CD14-positive monocyte (primary cell): ENCODE data around the gene CD180. TPM values are rescaled to one million over a fixed set of nuclear protein-coding genes. Genes with fewer than 3 reads are reported as not detected.

Experiments used
- DNase-seq, 3 donors: peaks; one replicate each; pipeline ENCODE4 v3.0.0-alpha.2; 2011 to 2022
- H2AFZ ChIP-seq: 2 replicates; pipeline ENCODE4 v1.6.0; 2012; ENCODE audit warnings: mild to moderate bottlenecking, low read depth, low read length, inconsistent platforms; ENCODE audit not compliant: insufficient read depth, poor library complexity, severe bottlenecking
- H3K27ac ChIP-seq, 2 donors: 1 replicate in 1 of 2; 2 replicates in 1 of 2; pipeline ENCODE4 v1.5.1; 2012 to 2013; ENCODE audit warnings: low read length in 2 of 2, control low read depth in 1 of 2, inconsistent platforms in 1 of 2, low read depth in 1 of 2, mild to moderate bottlenecking in 1 of 2
- H3K27me3 ChIP-seq, 2 donors: one replicate each; pipeline versions ENCODE4 v1.6.0 to v1.6.1; 2011 to 2013; ENCODE audit warnings: low read length in 2 of 2; ENCODE audit not compliant: control insufficient read depth in 2 of 2, insufficient read depth in 2 of 2
- H3K36me3 ChIP-seq, 2 donors: replicated peaks in 1 of 2; 1 replicate in 1 of 2; 2 replicates in 1 of 2; pipeline versions ENCODE4 v1.5.1 to v1.6.1; 2012 to 2013; ENCODE audit warnings: low read length in 2 of 2, control low read depth in 1 of 2, inconsistent platforms in 1 of 2, mild to moderate bottlenecking in 1 of 2; ENCODE audit not compliant: insufficient read depth in 2 of 2, control insufficient read depth in 1 of 2
- H3K4me1 ChIP-seq, 2 donors: 1 replicate in 1 of 2; 2 replicates in 1 of 2; pipeline versions ENCODE4 v1.5.1 to v1.6.1; 2012 to 2013; ENCODE audit warnings: low read length in 2 of 2, control low read depth in 1 of 2, inconsistent platforms in 1 of 2, mild to moderate bottlenecking in 1 of 2, moderate library complexity in 1 of 2; ENCODE audit not compliant: insufficient read depth in 2 of 2, control insufficient read depth in 1 of 2
- H3K4me2 ChIP-seq: replicated peaks from 2 replicates; pipeline ENCODE3; 2012; ENCODE audit warnings: low read length, moderate library complexity, mild to moderate bottlenecking; ENCODE audit not compliant: poor library complexity, severe bottlenecking; ENCODE audit errors: extremely low read depth
- H3K4me3 ChIP-seq, 3 experiments: fragments of 200-600 bp in 1 of 3; sonication (generic) in 1 of 3; replicated peaks in 1 of 3; 1 replicate in 2 of 3; 2 replicates in 1 of 3; pipeline ENCODE4 v1.5.1; 2011 to 2013; ENCODE audit warnings: low read length in 3 of 3, mild to moderate bottlenecking in 3 of 3, control low read depth in 2 of 3, low read depth in 2 of 3, inconsistent platforms in 1 of 3, moderate library complexity in 1 of 3
- H3K79me2 ChIP-seq: 2 replicates; pipeline ENCODE4 v1.6.0; 2012; ENCODE audit warnings: mild to moderate bottlenecking, control low read depth, inconsistent platforms, low read length, moderate library complexity; ENCODE audit not compliant: insufficient read depth
- H3K9ac ChIP-seq: 2 replicates; pipeline ENCODE4 v1.6.0; 2017; ENCODE audit warnings: low read length, mild to moderate bottlenecking; ENCODE audit not compliant: insufficient read depth, poor library complexity, severe bottlenecking
- H3K9me3 ChIP-seq, 2 donors: replicated peaks in 1 of 2; 1 replicate in 1 of 2; 2 replicates in 1 of 2; pipeline versions ENCODE4 v1.5.1 to v1.6.1; 2012 to 2013; ENCODE audit warnings: low read length in 2 of 2, control low read depth in 1 of 2; ENCODE audit not compliant: control insufficient read depth in 1 of 2, insufficient read depth in 1 of 2
- H4K20me1 ChIP-seq: 2 replicates; pipeline ENCODE4 v1.6.0; 2012; ENCODE audit warnings: mild to moderate bottlenecking, low read length, control low read depth, moderate library complexity; ENCODE audit not compliant: insufficient read depth
- H3K27ac Mint-ChIP-seq, 7 donors: one replicate each; pipeline ENCODE4 v1.8.0; 2020; ENCODE audit warnings: mild to moderate bottlenecking in 7 of 7, mixed read lengths in 7 of 7, moderate library complexity in 6 of 7, inconsistent platforms in 2 of 7
- H3K27me3 Mint-ChIP-seq, 3 donors: one replicate each; pipeline ENCODE4 v1.8.0; 2021 to 2022; ENCODE audit warnings: low read depth in 3 of 3, mild to moderate bottlenecking in 3 of 3, mixed read lengths in 3 of 3, moderate library complexity in 3 of 3, inconsistent platforms in 1 of 3
- H3K36me3 Mint-ChIP-seq, 2 donors: one replicate each; pipeline ENCODE4 v1.8.0; 2020; ENCODE audit warnings: mixed read lengths in 2 of 2, inconsistent platforms in 1 of 2, mild to moderate bottlenecking in 1 of 2
- H3K4me1 Mint-ChIP-seq: one replicate; pipeline ENCODE4 v1.8.0; 2020; ENCODE audit warnings: mild to moderate bottlenecking, mixed read lengths
- H3K4me3 Mint-ChIP-seq, 2 donors: one replicate each; pipeline ENCODE4 v1.8.0; 2020; ENCODE audit warnings: mild to moderate bottlenecking in 2 of 2, mixed read lengths in 2 of 2, moderate library complexity in 1 of 2
- H3K9me3 Mint-ChIP-seq, 7 donors: one replicate each; pipeline ENCODE4 v1.8.0; 2020 to 2022; ENCODE audit warnings: mixed read lengths in 7 of 7, mild to moderate bottlenecking in 6 of 7, moderate library complexity in 6 of 7, inconsistent platforms in 2 of 7
- WGBS: methylation state at CpG from one replicate; pipeline ENCODE4 v1.1.5; 2013; ENCODE audit warnings: missing lambda C conversion rate; ENCODE audit not compliant: insufficient coverage; 5-methylcytosine and 5-hydroxymethylcytosine counted together
- intact Hi-C, 2 donors: fragments of 100-400 bp; cut with micrococcal nuclease; formaldehyde crosslinking; loops; one replicate each; pipeline versions ENCODE4 v1.15.0 to v1.15.1; 2023
- polyA plus RNA-seq, 3 donors: library from polyadenylated mRNA; depleted of rRNA in 1 of 3; unstranded in 2 of 3; stranded (reverse) in 1 of 3; fragments of 300-500 nt in 2 of 3; fragments of >200 nt in 1 of 3; fragmentation: Illumina TruSeq in 2 of 3; gene quantifications; 1 replicate in 2 of 3; 2 replicates in 1 of 3; pipeline ENCODE4 v1.2.3, GENCODE V29; 2012 to 2021
- TF ChIP-seq, protein P1 (sequence below): fragments of 200-600 bp; IDR thresholded peaks from one replicate; pipeline ENCODE4 v1.8.0; 2022; ENCODE audit warnings: antibody characterized with exemption, mild to moderate bottlenecking

The CD180 gene
- polyA plus RNA-seq, 3 donors, result 6.1 to 22.0 (median 11.7) TPM

DNA sequence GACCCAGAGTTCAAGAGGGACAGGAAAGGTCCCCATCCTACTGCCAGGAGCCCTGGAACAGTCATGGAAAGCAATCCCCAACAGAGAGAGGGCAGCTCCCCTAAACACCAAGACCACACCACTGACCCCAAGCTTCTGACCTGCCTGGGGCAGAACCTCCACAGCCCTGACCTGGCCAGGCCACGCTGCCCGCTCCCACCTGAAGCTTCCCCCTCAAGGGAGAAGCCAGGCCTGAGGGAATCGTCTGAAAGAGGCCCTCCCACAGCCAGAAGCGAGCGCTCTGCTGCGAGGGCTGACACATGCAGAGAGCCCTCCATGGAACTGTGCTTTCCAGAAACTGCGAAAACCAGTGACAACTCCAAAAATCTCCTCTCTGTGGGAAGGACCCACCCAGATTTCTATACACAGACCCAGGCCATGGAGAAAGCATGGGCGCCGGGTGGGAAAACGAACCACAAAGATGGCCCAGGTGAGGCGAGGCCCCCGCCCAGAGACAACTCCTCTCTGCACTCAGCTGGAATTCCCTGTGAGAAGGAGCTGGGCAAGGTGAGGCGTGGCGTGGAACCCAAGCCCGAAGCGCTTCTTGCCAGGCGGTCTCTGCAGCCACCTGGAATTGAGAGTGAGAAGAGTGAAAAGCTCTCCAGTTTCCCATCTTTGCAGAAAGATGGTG is 31.6 kb downstream of the CD180 start:
- Mint-ChIP-seq H3K27me3 (peaks cover 0 to 3% (median 0%) of the 10 kb centered on the region in 3 donors), H3K36me3 (peaks cover 2 to 19% of the 10 kb centered on the region in 2 donors), H3K4me1 (peaks cover 29% of the 10 kb centered on the region), H3K9me3 (peaks cover 0 to 2% (median 0%) of the 10 kb centered on the region in 7 donors), H3K4me3 (peak overlapping the region in 1 of 2 donors; percentile 21), H3K27ac (no peak overlapping the region)
- TF ChIP-seq, protein P1, sequence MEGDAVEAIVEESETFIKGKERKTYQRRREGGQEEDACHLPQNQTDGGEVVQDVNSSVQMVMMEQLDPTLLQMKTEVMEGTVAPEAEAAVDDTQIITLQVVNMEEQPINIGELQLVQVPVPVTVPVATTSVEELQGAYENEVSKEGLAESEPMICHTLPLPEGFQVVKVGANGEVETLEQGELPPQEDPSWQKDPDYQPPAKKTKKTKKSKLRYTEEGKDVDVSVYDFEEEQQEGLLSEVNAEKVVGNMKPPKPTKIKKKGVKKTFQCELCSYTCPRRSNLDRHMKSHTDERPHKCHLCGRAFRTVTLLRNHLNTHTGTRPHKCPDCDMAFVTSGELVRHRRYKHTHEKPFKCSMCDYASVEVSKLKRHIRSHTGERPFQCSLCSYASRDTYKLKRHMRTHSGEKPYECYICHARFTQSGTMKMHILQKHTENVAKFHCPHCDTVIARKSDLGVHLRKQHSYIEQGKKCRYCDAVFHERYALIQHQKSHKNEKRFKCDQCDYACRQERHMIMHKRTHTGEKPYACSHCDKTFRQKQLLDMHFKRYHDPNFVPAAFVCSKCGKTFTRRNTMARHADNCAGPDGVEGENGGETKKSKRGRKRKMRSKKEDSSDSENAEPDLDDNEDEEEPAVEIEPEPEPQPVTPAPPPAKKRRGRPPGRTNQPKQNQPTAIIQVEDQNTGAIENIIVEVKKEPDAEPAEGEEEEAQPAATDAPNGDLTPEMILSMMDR, result no peak
- Histone ChIP-seq H3K4me3 (no peak overlapping the region), H2AFZ (no peak overlapping the region), H3K9ac (no peak overlapping the region), H3K27ac (no peak overlapping the region), H4K20me1 (no peaks in the 10 kb centered on the region), H3K4me2 (no peak overlapping the region), H3K79me2 (peaks cover 6% of the 10 kb centered on the region), H3K9me3 (no peaks in the 10 kb centered on the region), H3K4me1 (peaks cover 19 to 35% of the 10 kb centered on the region in 2 donors), H3K27me3 (no peaks in the 10 kb centered on the region), H3K36me3 (no peaks in the 10 kb centered on the region)
- DNase-seq, result no peak
- intact Hi-C loops, result loop anchor here in 1 of 2 donors (5.0 kb wide), 1 partner anchor 42 kb away; no protein-coding TSS in a partner anchor
- WGBS, result 99% methylated on average over 10 of the region's 17 CpGs

DNA sequence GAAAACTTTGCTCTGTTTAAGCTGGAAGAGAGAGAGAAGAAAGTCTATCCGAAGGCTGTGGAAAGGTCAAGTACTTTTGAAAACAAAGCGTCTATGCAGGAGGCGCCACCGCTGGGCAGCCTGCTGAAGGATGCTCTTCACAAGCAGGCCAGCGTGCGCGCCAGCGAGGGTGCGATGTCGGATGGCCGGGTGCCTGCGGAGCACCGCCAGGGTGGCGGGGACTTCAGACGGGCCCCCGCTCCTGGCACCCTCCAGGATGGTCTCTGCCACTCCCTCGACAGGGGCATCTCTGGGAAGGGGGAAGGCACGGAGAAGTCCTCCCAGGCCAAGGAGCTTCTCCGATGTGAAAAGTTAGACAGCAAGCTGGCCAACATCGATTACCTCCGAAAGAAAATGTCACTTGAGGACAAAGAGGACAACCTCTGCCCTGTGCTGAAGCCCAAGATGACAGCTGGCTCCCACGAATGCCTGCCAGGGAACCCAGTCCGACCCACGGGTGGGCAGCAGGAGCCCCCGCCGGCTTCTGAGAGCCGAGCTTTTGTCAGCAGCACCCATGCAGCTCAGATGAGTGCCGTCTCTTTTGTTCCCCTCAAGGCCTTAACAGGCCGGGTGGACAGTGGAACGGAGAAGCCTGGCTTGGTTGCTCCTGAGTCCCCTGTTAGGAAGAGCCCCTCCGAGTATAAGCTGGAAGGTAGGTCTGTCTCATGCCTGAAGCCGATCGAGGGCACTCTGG is 32.6 kb downstream of the CD180 start:
- Histone ChIP-seq H3K79me2 (peaks cover 6% of the 10 kb centered on the region), H3K9ac (no peak overlapping the region), H3K27ac (no peak overlapping the region), H3K4me1 (peaks cover 18 to 35% of the 10 kb centered on the region in 2 donors), H3K27me3 (no peaks in the 10 kb centered on the region), H3K4me3 (no peak overlapping the region), H3K4me2 (no peak overlapping the region), H4K20me1 (no peaks in the 10 kb centered on the region), H3K36me3 (no peaks in the 10 kb centered on the region), H2AFZ (no peak overlapping the region), H3K9me3 (no peaks in the 10 kb centered on the region)
- H3K4me1 Mint-ChIP-seq, result peaks cover 31% of the 10 kb centered on the region
- H3K27ac Mint-ChIP-seq, result no peak overlapping the region
- WGBS, result 94% methylated on average over 30 of the region's 33 CpGs
- H3K27me3 Mint-ChIP-seq, result peaks cover 0 to 3% (median 2%) of the 10 kb centered on the region in 3 donors
- H3K36me3 Mint-ChIP-seq, result peaks cover 2 to 19% of the 10 kb centered on the region in 2 donors
- peaks cover 0 to 2% (median 0%) of the 10 kb centered on the region in 7 donors for H3K9me3 Mint-ChIP-seq
- TF ChIP-seq, protein P1, result no peak
- H3K4me3 Mint-ChIP-seq, result peak overlapping the region in 1 of 2 donors; percentile 37
- intact Hi-C loops, result no loop called here
- no peak for DNase-seq
